Measurements from ENCODE around the gene PITX1.

GRCh38 chr5:135067587-135067986 is 33.6 kb upstream of the PITX1 start:
- TF ChIP-seq CTCF (IDR thresholded peaks at IDR 0.05) (no peak), POLR2A (IDR thresholded peaks at IDR 0.05) (no peak)

Measured in lower leg skin (tissue), 3 donors.